Muscle of back (tissue), 11 donors: Measurements from ENCODE around the gene GRM1. TPM values are rescaled to one million over a fixed set of nuclear protein-coding genes. Genes with fewer than 3 reads are reported as not detected.

ENCODE experiments used
- DNase-seq, 3 donors: peaks; one replicate each; pipeline versions ENCODE4 v3.0.0 to v3.0.0-alpha.2; 2013
- polyA plus RNA-seq, 10 donors: library from polyadenylated mRNA; unstranded; fragments of 120-200 nt; gene quantifications; one replicate each; pipeline ENCODE4 v1.2.1, GENCODE V29; 2013; ENCODE audit not compliant: insufficient read length in 10 of 10

Gene GRM1
- polyA plus RNA-seq, 10 donors: 0.05 to 0.15 (median 0.12) TPM

- no peak for DNase-seq
Observed at GRCh38 chr6:146273490-146273889, 244.6 kb downstream of the GRM1 start.

GRCh38 chr6:146277142-146277541 lies 248.3 kb downstream of the GRM1 start:
- DNase-seq: no peak

GRCh38 chr6:146281651-146282362 lies 252.9 kb downstream of the GRM1 start:
- no peak for DNase-seq

- no peak for DNase-seq
Observed at GRCh38 chr6:146282837-146283236, 254.0 kb downstream of the GRM1 start.

GRCh38 chr6:146284311-146284710 lies 255.4 kb downstream of the GRM1 start:
- no peak for DNase-seq

GRCh38 chr6:146286961-146287360 lies 258.1 kb downstream of the GRM1 start:
- peak in 2 of 3 donors; percentile 17 to 36 for DNase-seq

GRCh38 chr6:146287691-146288369 lies 259.0 kb downstream of the GRM1 start:
- no peak for DNase-seq

- DNase-seq: peak in 1 of 3 donors; percentile 41
Observed at GRCh38 chr6:146289816-146290588, 261.1 kb downstream of the GRM1 start.

GRCh38 chr6:146290589-146290901 lies 261.7 kb downstream of the GRM1 start:
- DNase-seq: no peak

GRCh38 chr6:146292506-146292905 lies 263.6 kb downstream of the GRM1 start:
- no peak for DNase-seq

GRCh38 chr6:146295695-146296094 lies 266.8 kb downstream of the GRM1 start:
- no peak for DNase-seq

GRCh38 chr6:146297815-146298214 lies 269.0 kb downstream of the GRM1 start:
- no peak for DNase-seq

- DNase-seq: no peak
Observed at GRCh38 chr6:146300521-146300920, 271.7 kb downstream of the GRM1 start.

GRCh38 chr6:146301764-146302163 lies 272.9 kb downstream of the GRM1 start:
- no peak for DNase-seq

- DNase-seq: no peak
Observed at GRCh38 chr6:146302994-146303393, 274.1 kb downstream of the GRM1 start.

- DNase-seq: no peak
Observed at GRCh38 chr6:146304181-146304580, 275.3 kb downstream of the GRM1 start.

- no peak for DNase-seq
Observed at GRCh38 chr6:146305092-146305491, 276.2 kb downstream of the GRM1 start.

- no peak for DNase-seq
Observed at GRCh38 chr6:146305951-146306350, 277.1 kb downstream of the GRM1 start.

GRCh38 chr6:146310628-146311027 lies 281.8 kb downstream of the GRM1 start:
- no peak for DNase-seq

GRCh38 chr6:146311079-146311478 lies 282.2 kb downstream of the GRM1 start:
- no peak for DNase-seq

- DNase-seq: peak; percentile 10 to 52 (median 25)
Observed at GRCh38 chr6:146312608-146313007, 283.7 kb downstream of the GRM1 start.

GRCh38 chr6:146315381-146316174 lies 286.7 kb downstream of the GRM1 start:
- peak in 1 of 3 donors; percentile 38 for DNase-seq
